MCF 10A (cell line): ENCODE measurements around the gene CDH24. TPM values are rescaled to one million over a fixed set of nuclear protein-coding genes. Genes with fewer than 3 reads are reported as not detected.

ENCODE experiments used
- BruUV-seq: library from RNA; stranded (reverse); fragments of 400-500 nt; replicated peaks from 2 replicates; lab custom pipeline; 2021; lab: Mats Ljungman, UMichigan
- CTCF ChIA-PET: fragments of 300-600 bp; sonication (Branson Sonifier 250); formaldehyde crosslinking; extraction: SDS; loops from one replicate; lab custom pipeline; 2021; ENCODE audit warnings: antibody characterized with exemption, inconsistent platforms; lab: Yijun Ruan, JAX
- POLR2A ChIA-PET: fragments of 300-600, 350-650 bp; sonication (Branson Sonifier 250); formaldehyde crosslinking; extraction: SDS; loops from one replicate; lab custom pipeline; 2020; ENCODE audit warnings: antibody characterized with exemption, inconsistent platforms; lab: Yijun Ruan, JAX
- DNase-seq: peaks from one replicate; pipeline ENCODE4 v3.0.0-alpha.2; 2018; ENCODE audit not compliant: unreplicated experiment
- H3K27ac Mint-ChIP-seq: one replicate; pipeline ENCODE4 v1.8.0; 2022; ENCODE audit warnings: mild to moderate bottlenecking, low read depth, mixed read lengths; ENCODE audit not compliant: unreplicated experiment
- H3K27me3 Mint-ChIP-seq: one replicate; pipeline ENCODE4 v1.8.0; 2022; ENCODE audit warnings: mixed read lengths; ENCODE audit not compliant: insufficient read depth, unreplicated experiment
- H3K36me3 Mint-ChIP-seq: one replicate; pipeline ENCODE4 v1.8.0; 2022; ENCODE audit warnings: mild to moderate bottlenecking, moderate library complexity, mixed read lengths; ENCODE audit not compliant: insufficient read depth, unreplicated experiment
- H3K4me1 Mint-ChIP-seq: one replicate; pipeline ENCODE4 v1.8.0; 2022; ENCODE audit warnings: mixed read lengths; ENCODE audit not compliant: insufficient read depth, unreplicated experiment
- H3K4me3 Mint-ChIP-seq: one replicate; pipeline ENCODE4 v1.8.0; 2022; ENCODE audit warnings: mild to moderate bottlenecking, moderate library complexity, mixed read lengths; ENCODE audit not compliant: unreplicated experiment
- H3K9me3 Mint-ChIP-seq: one replicate; pipeline ENCODE4 v1.8.0; 2022; ENCODE audit warnings: mixed read lengths; ENCODE audit not compliant: unreplicated experiment
- CTCF ChIP-seq: fragments of 200-600 bp; IDR thresholded peaks from one replicate; pipeline ENCODE4 v1.8.0; 2022; ENCODE audit warnings: antibody characterized with exemption, mild to moderate bottlenecking; ENCODE audit not compliant: unreplicated experiment
- intact Hi-C: fragments of 100-400 bp; cut with micrococcal nuclease; formaldehyde crosslinking; loops from 2 replicates; pipeline ENCODE4 v1.14.1; 2022
- total RNA-seq: library from RNA; stranded (reverse); gene quantifications from 2 replicates; pipeline ENCODE4 v1.2.3, GENCODE V29; 2022

The CDH24 gene
- total RNA-seq, 1 experiment from 2014 or later, result 4.9 TPM

- H3K4me3 Mint-ChIP-seq, result no peak overlapping the region
- BruUV-seq, result no TSS peak
- POLR2A ChIA-PET, result interaction anchor here (1.2 kb wide), 1 partner anchor 104 kb away, joined by 3 read pairs; no protein-coding TSS in a partner anchor
- intact Hi-C loops, result no loop called here
- no peak for DNase-seq
- H3K9me3 Mint-ChIP-seq, result no peaks in the 10 kb centered on the region
- no peak for TF ChIP-seq CTCF
- no peaks in the 10 kb centered on the region for H3K27me3 Mint-ChIP-seq
- CTCF ChIA-PET, result interaction anchor here (1.0 to 8.9 kb wide), 2 partner anchors 9 to 18 kb away, joined by 6 to 105 read pairs; no protein-coding TSS in a partner anchor
- peaks cover 7% of the 10 kb centered on the region for H3K4me1 Mint-ChIP-seq
- peak overlapping the region; percentile 35 for H3K27ac Mint-ChIP-seq
- peaks cover 91% of the 10 kb centered on the region for H3K36me3 Mint-ChIP-seq
Observed at GRCh38 chr14:23086565-23086964, 29.2 kb upstream of the CDH24 start.

- Mint-ChIP-seq H3K4me1 (peaks cover 11% of the 10 kb centered on the region), H3K36me3 (peaks cover 91% of the 10 kb centered on the region), H3K9me3 (no peaks in the 10 kb centered on the region), H3K27ac (no peak overlapping the region), H3K27me3 (no peaks in the 10 kb centered on the region), H3K4me3 (no peak overlapping the region)
- no peak for DNase-seq
- no TSS peak for BruUV-seq
- TF ChIP-seq CTCF, result no peak
- intact Hi-C loops, result no loop called here
- POLR2A ChIA-PET, result interaction anchor here (0.6 to 1.8 kb wide), 2 partner anchors 9 to 119 kb away, joined by 3 to 9 read pairs; partner anchors contain the start of genes ACIN1 and C14orf119
- CTCF ChIA-PET, result interaction anchor here (0.6 to 8.9 kb wide), 4 partner anchors 7 to 22 kb away, joined by 3 to 105 read pairs (median 5); no protein-coding TSS in a partner anchor
Observed at GRCh38 chr14:23085458-23085857, 28.1 kb upstream of the CDH24 start.

- ChIA-PET CTCF (interaction anchor here (0.6 to 8.5 kb wide), 6 partner anchors 8 to 218 kb away, joined by 3 to 110 read pairs (median 6); no protein-coding TSS in a partner anchor), POLR2A (interaction anchor here (0.7 to 1.7 kb wide), 5 partner anchors 8 to 15 kb away, joined by 3 to 14 read pairs (median 4); partner anchors contain the start of genes ACIN1 and C14orf119)
- Mint-ChIP-seq H3K27ac (peak overlapping the region; percentile 79), H3K9me3 (no peaks in the 10 kb centered on the region), H3K36me3 (peaks cover 96% of the 10 kb centered on the region), H3K4me1 (peaks cover 25% of the 10 kb centered on the region), H3K27me3 (no peaks in the 10 kb centered on the region), H3K4me3 (no peak overlapping the region)
- no peak for TF ChIP-seq CTCF
- no peak for DNase-seq
- intact Hi-C loops, result no loop called here
- BruUV-seq, result no TSS peak
Observed at GRCh38 chr14:23080474-23080873, 23.2 kb upstream of the CDH24 start.

GRCh38 chr14:23079716-23080115 is 22.4 kb upstream of the CDH24 start:
- H3K4me1 Mint-ChIP-seq, result peaks cover 25% of the 10 kb centered on the region
- H3K9me3 Mint-ChIP-seq, result no peaks in the 10 kb centered on the region
- peak overlapping the region; percentile 79 for H3K27ac Mint-ChIP-seq
- DNase-seq, result no peak
- H3K36me3 Mint-ChIP-seq, result peaks cover 96% of the 10 kb centered on the region
- no peak for TF ChIP-seq CTCF
- intact Hi-C loops, result loop anchor here (2.0 to 5.0 kb wide), 2 partner anchors 15 to 108 kb away; partner anchors contain the start of genes ACIN1 and C14orf119
- ChIA-PET CTCF (interaction anchor here (0.6 to 8.5 kb wide), 6 partner anchors 8 to 246 kb away, joined by 3 to 110 read pairs (median 31); partner anchors contain the start of gene CDH24), POLR2A (interaction anchor here (0.6 kb wide), 1 partner anchor 99 kb away, joined by 3 read pairs; no protein-coding TSS in a partner anchor)
- H3K27me3 Mint-ChIP-seq, result no peaks in the 10 kb centered on the region
- H3K4me3 Mint-ChIP-seq, result no peak overlapping the region
- no TSS peak for BruUV-seq
